HepG2 (cell line): Measurements from ENCODE around the gene GHR. TPM values are rescaled to one million over a fixed set of nuclear protein-coding genes. Genes with fewer than 3 reads are reported as not detected.
A peak's percentile ranks its signal among the peaks of the same experiment; 100 is the strongest.

ENCODE experiments used
- ARID3A ChIP-seq: IDR thresholded peaks from 2 replicates; pipeline ENCODE4 v1.6.1; 2012; ENCODE audit warnings: low read depth, low read length, improper control_type of control experiment
- ATF4 ChIP-seq, 2 experiments: fragments of 450-650 bp in 1 of 2; sonication (generic) in 1 of 2; formaldehyde crosslinking; IDR thresholded peaks; 2 replicates each; pipeline versions ENCODE4 v1.5.0 to v1.8.0; 2020 to 2022; ENCODE audit warnings: mild to moderate bottlenecking in 1 of 2, missing genetic modification reagents in 1 of 2
- BCL3 ChIP-seq: sonication (generic); formaldehyde crosslinking; IDR thresholded peaks from 2 replicates; pipeline ENCODE4 v1.5.1; 2020; ENCODE audit warnings: mild to moderate bottlenecking, missing genetic modification reagents, moderate library complexity
- CREM ChIP-seq, 2 experiments: sonication (generic) in 1 of 2; formaldehyde crosslinking in 1 of 2; IDR thresholded peaks; 2 replicates each; pipeline versions ENCODE4 v1.4.0 to v1.6.1; 2016 to 2020; ENCODE audit warnings: antibody characterized with exemption in 1 of 2, mild to moderate bottlenecking in 1 of 2, missing genetic modification reagents in 1 of 2
- HNRNPUL1 ChIP-seq: fragments of 200-400 bp; formaldehyde crosslinking; IDR thresholded peaks from 2 replicates; pipeline ENCODE4 v1.6.1; 2017; ENCODE audit warnings: low read depth, mild to moderate bottlenecking, low read length, moderate library complexity
- KLF9 ChIP-seq: IDR thresholded peaks from 2 replicates; pipeline ENCODE4 v1.6.1; 2016; ENCODE audit warnings: low read depth
- MATR3 ChIP-seq: sonication (generic); formaldehyde crosslinking; IDR thresholded peaks from 2 replicates; pipeline ENCODE4 v1.4.0; 2020; ENCODE audit warnings: missing genetic modification reagents
- MTA1 ChIP-seq: sonication (generic); formaldehyde crosslinking; IDR thresholded peaks from 2 replicates; pipeline ENCODE4 v1.4.0; 2020; ENCODE audit warnings: missing genetic modification reagents, mild to moderate bottlenecking, borderline replicate concordance
- RAD51 ChIP-seq: fragments of 450-650 bp; IDR thresholded peaks from 2 replicates; pipeline ENCODE4 v1.6.1; 2016; ENCODE audit warnings: borderline replicate concordance
- TFAP4 ChIP-seq: sonication (generic); IDR thresholded peaks from 2 replicates; pipeline ENCODE4 v1.6.1; 2016; ENCODE audit warnings: low read depth, borderline replicate concordance
- THRA ChIP-seq: sonication (generic); formaldehyde crosslinking; IDR thresholded peaks from 2 replicates; pipeline ENCODE4 v1.4.0; 2020; ENCODE audit warnings: missing genetic modification reagents, borderline replicate concordance
- XBP1 ChIP-seq: sonication (generic); formaldehyde crosslinking; IDR thresholded peaks from 2 replicates; pipeline ENCODE4 v1.5.0; 2020; ENCODE audit warnings: missing genetic modification reagents
- ZBTB46 ChIP-seq: sonication (generic); formaldehyde crosslinking; IDR thresholded peaks from 2 replicates; pipeline ENCODE4 v1.4.0; 2020; ENCODE audit warnings: mild to moderate bottlenecking, missing genetic modification reagents, borderline replicate concordance
- ZKSCAN5 ChIP-seq: sonication (generic); formaldehyde crosslinking; IDR thresholded peaks from 2 replicates; pipeline ENCODE4 v1.5.1; 2020; ENCODE audit warnings: mild to moderate bottlenecking, missing genetic modification reagents
- ZNF569 ChIP-seq: sonication (generic); formaldehyde crosslinking; IDR thresholded peaks from 2 replicates; pipeline ENCODE4 v1.5.0; 2020; ENCODE audit warnings: mild to moderate bottlenecking, missing genetic modification reagents, moderate library complexity, borderline replicate concordance
- ZNF792 ChIP-seq: IDR thresholded peaks from 2 replicates; pipeline ENCODE4 v1.6.1; 2016
- ZXDC ChIP-seq: sonication (generic); formaldehyde crosslinking; IDR thresholded peaks from 2 replicates; pipeline ENCODE4 v1.5.0; 2020; ENCODE audit warnings: mild to moderate bottlenecking, missing genetic modification reagents
- polyA plus RNA-seq, 8 experiments: library from polyadenylated mRNA; depleted of rRNA in 3 of 8; stranded (reverse) in 7 of 8; unstranded in 1 of 8; fragments of >200 nt; fragmentation: Illumina TruSeq in 4 of 8; extraction: Trizol in 4 of 8; gene quantifications; 2 replicates each; pipeline versions ENCODE4 v1.2.1 to v1.2.3, GENCODE V29; 2011 to 2016; ENCODE audit warnings: low read depth in 4 of 8, missing spikeins in 1 of 8, mixed read lengths in 1 of 8; ENCODE audit not compliant: insufficient read depth in 1 of 8
- total RNA-seq, 5 experiments: library from RNA; depleted of rRNA; stranded (reverse); fragments of >200 nt; fragmentation: Illumina TruSeq; extraction: Trizol; gene quantifications; 2 replicates each; pipeline ENCODE4 v1.2.3, GENCODE V29; 2016; ENCODE audit warnings: low read depth in 1 of 5

GHR gene
- total and polyA plus RNA-seq, 2 of the 13 experiments (the other 11 are each of a cell fraction or from before 2014, with no cell fraction given): 0.07 TPM; not detected in 1

GRCh38 chr5:42423285-42424165 lies at the start of gene GHR (continued):
- TF ChIP-seq CREM (IDR thresholded peaks at IDR 0.05) (no peak), CREM (CRISPR knock-in tag; IDR thresholded peaks at IDR 0.05) (no peak), ZXDC (CRISPR knock-in tag) (no peak), ATF4 (CRISPR knock-in tag; IDR thresholded peaks at IDR 0.05) (no peak), ZBTB46 (CRISPR knock-in tag) (no peak), THRA (CRISPR knock-in tag) (no peak), ZNF569 (CRISPR knock-in tag) (no peak), ZNF792 (CRISPR knock-in tag) (no peak), MTA1 (peak; percentile 34; the same call in 1 of the 2 replicates), BCL3 (CRISPR knock-in tag) (no peak), MATR3 (no peak), KLF9 (CRISPR knock-in tag) (no peak), RAD51 (no peak), HNRNPUL1 (no peak), ARID3A (0 out of 2 replicates have a peak, but pooled peaks have one; percentile 33), ZKSCAN5 (no peak), TFAP4 (no peak), XBP1 (CRISPR knock-in tag) (no peak)
